ENCODE results near the gene UBE2K.
A peak's percentile ranks its signal among the peaks of the same experiment; 100 is the strongest.
"Not testable (repeated sequence)": the region's sequence is repeated elsewhere in the genome, so short reads cannot be mapped to it uniquely, and the experiment has no call there.

UBE2K gene

GRCh38 chr4:39730072-39730471 is 32.1 kb downstream of the UBE2K start:
- DNase-seq (ENCODE audit: low read depth), result peak; percentile 57

GRCh38 chr4:39731908-39732307 is 34.0 kb downstream of the UBE2K start:
- no peak for DNase-seq (ENCODE audit: low read depth)

- peak; percentile 87 for DNase-seq (ENCODE audit: low read depth)
These were observed 34.8 kb downstream of the UBE2K start for GRCh38 chr4:39732728-39733127.

GRCh38 chr4:39739591-39739990 is 41.7 kb downstream of the UBE2K start:
- not testable (repeated sequence) for DNase-seq (ENCODE audit: low read depth)

GRCh38 chr4:39741401-39741800 is 43.5 kb downstream of the UBE2K start:
- no peak for DNase-seq (ENCODE audit: low read depth)

GRCh38 chr4:39745920-39746319 is 48.0 kb downstream of the UBE2K start:
- DNase-seq (ENCODE audit: low read depth), result no peak

- no peak for DNase-seq (ENCODE audit: low read depth)
These were observed 52.3 kb downstream of the UBE2K start for GRCh38 chr4:39750216-39750615.

- DNase-seq (ENCODE audit: low read depth), result no peak
These were observed 56.4 kb downstream of the UBE2K start for GRCh38 chr4:39754309-39754708.

GRCh38 chr4:39756159-39756558 is 58.2 kb downstream of the UBE2K start:
- no peak for DNase-seq (ENCODE audit: low read depth)

GRCh38 chr4:39758176-39758575 is 60.2 kb downstream of the UBE2K start:
- DNase-seq (ENCODE audit: low read depth), result no peak

GRCh38 chr4:39759569-39759968 is 61.6 kb downstream of the UBE2K start:
- no peak for DNase-seq (ENCODE audit: low read depth)

- DNase-seq (ENCODE audit: low read depth), result no peak
These were observed 63.2 kb downstream of the UBE2K start for GRCh38 chr4:39761005-39761667.

GRCh38 chr4:39763714-39764572 is 66.0 kb downstream of the UBE2K start:
- no peak for DNase-seq (ENCODE audit: low read depth)

GRCh38 chr4:39770005-39770404 is 72.1 kb downstream of the UBE2K start:
- DNase-seq (ENCODE audit: low read depth), result no peak

GRCh38 chr4:39770471-39770870 is 72.5 kb downstream of the UBE2K start:
- no peak for DNase-seq (ENCODE audit: low read depth)

- no peak for DNase-seq (ENCODE audit: low read depth)
These were observed 73.2 kb downstream of the UBE2K start for GRCh38 chr4:39770969-39771724.

- DNase-seq (ENCODE audit: low read depth), result not testable (repeated sequence)
These were observed 84.1 kb downstream of the UBE2K start for GRCh38 chr4:39781988-39782387.

- no peak for DNase-seq (ENCODE audit: low read depth)
These were observed 87.1 kb downstream of the UBE2K start for GRCh38 chr4:39785083-39785482.

GRCh38 chr4:39786838-39787237 is 88.9 kb downstream of the UBE2K start:
- no peak for DNase-seq (ENCODE audit: low read depth)

GRCh38 chr4:39792128-39792527 is 94.2 kb downstream of the UBE2K start:
- DNase-seq (ENCODE audit: low read depth), result no peak

- DNase-seq (ENCODE audit: low read depth), result no peak
These were observed 94.6 kb downstream of the UBE2K start for GRCh38 chr4:39792529-39792928.

- not testable (repeated sequence) for DNase-seq (ENCODE audit: low read depth)
These were observed 95.0 kb downstream of the UBE2K start for GRCh38 chr4:39792976-39793375.

GRCh38 chr4:39802005-39802404 is 104.1 kb downstream of the UBE2K start:
- peak; percentile 23 for DNase-seq (ENCODE audit: low read depth)
